T-cell (primary cell): Measurements from ENCODE around the gene PLEKHA3. TPM values are rescaled to one million over a fixed set of nuclear protein-coding genes. Genes with fewer than 3 reads are reported as not detected.

Experiments used
- ATAC-seq, 4 experiments: fragments of 200-7000 bp in 3 of 4; fragments of 150-1000 bp in 1 of 4; cut with Tn5 transposase; replicated peaks in 1 of 4; 1 replicate in 3 of 4; 2 replicates in 1 of 4; pipeline ENCODE4 v1.10.0; 2021; ENCODE audit warnings: moderate library complexity in 3 of 4, mild to moderate bottlenecking in 2 of 4, moderate number of reproducible peaks in 1 of 4
- CTCF ChIA-PET, 2 donors: fragments of 300-600 bp; sonication (Branson Sonifier 250); formaldehyde crosslinking; loops; one replicate each; lab custom pipeline; 2022; ENCODE audit warnings: antibody characterized with exemption in 2 of 2; lab: Charles Lee
- POLR2A ChIA-PET, 2 donors: fragments of 300-600 bp; sonication (Branson Sonifier 250); formaldehyde crosslinking; loops; one replicate each; lab custom pipeline; 2022; ENCODE audit warnings: antibody characterized with exemption in 2 of 2; lab: Charles Lee
- DNase-seq, 35 experiments: peaks; one replicate each; pipeline versions ENCODE4 v3.0.0 to v3.0.0-alpha.2; 2013 to 2023
- H3K27ac ChIP-seq: one replicate; pipeline ENCODE4 v1.5.1; 2013; ENCODE audit warnings: low read length
- H3K27me3 ChIP-seq, 2 experiments: replicated peaks in 1 of 2; 1 replicate in 1 of 2; 2 replicates in 1 of 2; pipeline versions ENCODE4 v1.6.1 to v1.7.0; 2013; ENCODE audit warnings: low read length in 1 of 2, mixed read lengths in 1 of 2; ENCODE audit not compliant: control insufficient read depth in 2 of 2, insufficient read depth in 2 of 2; ENCODE audit errors: extremely low read depth in 1 of 2
- H3K36me3 ChIP-seq, 2 donors: 1 replicate in 1 of 2; 2 replicates in 1 of 2; pipeline versions ENCODE4 v1.6.1 to v1.7.0; 2013; ENCODE audit warnings: low read length in 1 of 2; ENCODE audit not compliant: control insufficient read depth in 2 of 2, insufficient read depth in 1 of 2; ENCODE audit errors: extremely low read depth in 1 of 2
- H3K4me1 ChIP-seq, 2 experiments: 1 replicate in 1 of 2; 2 replicates in 1 of 2; pipeline versions ENCODE4 v1.6.1 to v1.7.0; 2013; ENCODE audit warnings: low read length in 2 of 2, mixed read lengths in 1 of 2; ENCODE audit not compliant: insufficient read depth in 2 of 2, control insufficient read depth in 1 of 2; ENCODE audit errors: extremely low read depth in 1 of 2
- H3K4me3 ChIP-seq, 2 donors: 1 replicate in 1 of 2; 2 replicates in 1 of 2; pipeline versions ENCODE4 v1.5.1 to v1.7.0; 2013; ENCODE audit warnings: mild to moderate bottlenecking in 2 of 2, low read length in 1 of 2, moderate library complexity in 1 of 2; ENCODE audit not compliant: control insufficient read depth in 1 of 2; ENCODE audit errors: extremely low read depth in 1 of 2
- H3K9me3 ChIP-seq: 2 replicates; pipeline ENCODE4 v1.7.0; 2013
- H3K27ac Mint-ChIP-seq, 2 donors: one replicate each; pipeline ENCODE4 v1.8.0; 2020 to 2021; ENCODE audit warnings: mild to moderate bottlenecking in 2 of 2, mixed read lengths in 2 of 2
- H3K27me3 Mint-ChIP-seq, 2 donors: one replicate each; pipeline ENCODE4 v1.8.0; 2021 to 2022; ENCODE audit warnings: mixed read lengths in 2 of 2
- H3K36me3 Mint-ChIP-seq: one replicate; pipeline ENCODE4 v1.8.0; 2021; ENCODE audit warnings: mixed read lengths
- H3K4me1 Mint-ChIP-seq, 3 donors: one replicate each; pipeline ENCODE4 v1.8.0; 2020 to 2022; ENCODE audit warnings: mixed read lengths in 3 of 3, mild to moderate bottlenecking in 1 of 3
- H3K4me3 Mint-ChIP-seq, 3 donors: one replicate each; pipeline ENCODE4 v1.8.0; 2020 to 2022; ENCODE audit warnings: mild to moderate bottlenecking in 3 of 3, mixed read lengths in 3 of 3, moderate library complexity in 3 of 3
- H3K9me3 Mint-ChIP-seq, 3 donors: one replicate each; pipeline ENCODE4 v1.8.0; 2020 to 2022; ENCODE audit warnings: mixed read lengths in 3 of 3
- WGBS: methylation state at CpG from one replicate; pipeline ENCODE4 v1.1.5; 2013; ENCODE audit warnings: missing lambda C conversion rate; ENCODE audit not compliant: insufficient coverage; 5-methylcytosine and 5-hydroxymethylcytosine counted together
- total RNA-seq, 35 experiments: library from RNA in 6 of 35; stranded (reverse) in 6 of 35; fragments of 120-200 nt in 1 of 35; gene quantifications; one replicate each; pipeline versions ENCODE4 v1.2.1 to v1.2.4 and lab custom pipeline; 2013 to 2026

Gene PLEKHA3
- total RNA-seq, 5 donors from 2014 or later (not counting 1 experiment from before 2014, with no cell fraction given) = 21.9 to 28.9 (median 24.8) TPM

DNA sequence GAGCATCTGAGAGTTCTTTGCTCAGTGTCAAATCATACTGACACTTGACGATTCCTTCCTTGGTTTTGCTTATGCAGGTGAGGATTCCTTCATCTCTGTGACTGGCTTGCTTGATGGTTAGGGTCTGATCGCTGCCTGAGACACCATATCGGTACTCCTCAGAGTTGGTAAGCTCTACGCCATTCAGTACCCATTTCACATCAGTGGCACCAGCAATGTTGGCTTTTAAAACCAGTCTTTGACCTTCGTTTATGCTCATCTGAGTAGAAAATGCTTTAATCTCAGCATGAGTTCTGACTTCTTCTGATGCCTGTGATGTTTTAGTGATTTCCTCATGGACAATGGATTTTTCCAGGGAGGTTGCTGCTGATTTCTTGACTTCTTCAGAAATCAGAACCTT, 48.4 kb downstream of the PLEKHA3 start:
- H3K27ac Mint-ChIP-seq = no peak overlapping the region
- Histone ChIP-seq H3K4me1 (peaks cover 3% of the 10 kb centered on the region in 2 experiments), H3K27ac (no peak overlapping the region), H3K9me3 (no peaks in the 10 kb centered on the region), H3K27me3 (no peaks in the 10 kb centered on the region), H3K36me3 (peaks cover 13 to 34% of the 10 kb centered on the region in 2 donors), H3K4me3 (no peak overlapping the region)
- ChIA-PET CTCF (no interaction called here), POLR2A (no interaction called here)
- H3K4me3 Mint-ChIP-seq = no peak overlapping the region
- H3K9me3 Mint-ChIP-seq = no peaks in the 10 kb centered on the region
- ATAC-seq (no peak), DNase-seq (no peak)
- H3K36me3 Mint-ChIP-seq = peaks cover 64% of the 10 kb centered on the region
- H3K27me3 Mint-ChIP-seq = no peaks in the 10 kb centered on the region
- WGBS = 100% methylated on average over 1 of the region's 5 CpGs
- peaks cover 15 to 54% (median 49%) of the 10 kb centered on the region in 3 donors for H3K4me1 Mint-ChIP-seq

DNA sequence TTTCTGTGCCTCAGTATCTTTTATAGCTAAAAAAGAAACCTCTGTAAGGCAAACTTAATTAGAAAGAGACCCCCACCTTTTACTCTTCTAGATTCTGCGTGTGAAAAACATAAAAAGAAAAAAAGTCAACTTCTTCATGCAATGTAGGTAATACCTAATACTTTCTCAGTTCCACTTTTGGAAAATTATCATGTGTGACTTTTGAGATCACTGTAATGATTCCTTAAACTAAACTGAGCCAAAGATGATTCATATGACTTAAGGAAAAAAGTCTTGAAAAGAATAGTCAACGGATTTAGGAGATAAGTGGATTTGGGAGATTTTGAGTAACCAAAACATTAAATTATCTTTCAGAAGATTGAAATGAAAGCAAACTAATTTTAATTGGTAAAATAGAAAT, 48.9 kb downstream of the PLEKHA3 start:
- ATAC-seq (no peak), DNase-seq (no peak)
- H3K4me1 Mint-ChIP-seq = peaks cover 11 to 49% (median 44%) of the 10 kb centered on the region in 3 donors
- no CpG with 5 or more reads among the region's 2 CpGs for WGBS
- Histone ChIP-seq H3K36me3 (peaks cover 13 to 38% of the 10 kb centered on the region in 2 donors), H3K27me3 (no peaks in the 10 kb centered on the region), H3K4me3 (no peak overlapping the region), H3K9me3 (no peaks in the 10 kb centered on the region), H3K27ac (no peak overlapping the region), H3K4me1 (peaks cover 0 to 3% of the 10 kb centered on the region in 2 experiments)
- H3K9me3 Mint-ChIP-seq = peaks cover 0 to 5% (median 0%) of the 10 kb centered on the region in 3 donors
- peaks cover 69% of the 10 kb centered on the region for H3K36me3 Mint-ChIP-seq
- no peaks in the 10 kb centered on the region for H3K27me3 Mint-ChIP-seq
- ChIA-PET CTCF (no interaction called here), POLR2A (no interaction called here)
- no peak overlapping the region for H3K27ac Mint-ChIP-seq
- no peak overlapping the region for H3K4me3 Mint-ChIP-seq

DNA sequence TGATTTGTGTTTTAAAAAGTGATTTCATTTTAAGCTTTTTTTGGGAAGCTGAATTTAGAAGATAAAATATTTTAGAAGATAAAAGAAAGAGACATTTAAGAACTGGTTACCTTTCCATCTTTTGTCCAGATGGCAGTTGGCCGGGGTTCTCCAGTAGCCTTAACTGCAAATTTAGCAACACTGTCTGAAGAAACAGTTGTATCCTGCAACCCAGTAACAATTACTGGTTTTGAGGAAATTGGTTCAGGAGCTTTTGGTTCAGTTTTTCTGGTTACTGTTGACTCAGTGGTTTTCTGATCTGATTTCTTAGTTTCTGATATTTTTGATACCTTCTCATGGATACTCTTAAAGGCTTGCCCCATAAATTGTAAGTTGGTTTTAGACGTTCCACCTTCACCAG, 49.9 kb downstream of the PLEKHA3 start:
- CTCF ChIA-PET = interaction anchor here in 1 of 2 donors (0.5 kb wide), 1 partner anchor 135 kb away, joined by 15 read pairs; no protein-coding TSS in a partner anchor
- H3K4me1 Mint-ChIP-seq = peaks cover 11 to 43% (median 38%) of the 10 kb centered on the region in 3 donors
- no CpG with 5 or more reads among the region's 2 CpGs for WGBS
- H3K4me3 ChIP-seq = no peak overlapping the region
- DNase-seq = no peak
- H3K36me3 ChIP-seq = peaks cover 13 to 46% of the 10 kb centered on the region in 2 donors
- ATAC-seq = no peak
- H3K27ac Mint-ChIP-seq = peak overlapping the region in 1 of 2 donors; percentile 7
- no peaks in the 10 kb centered on the region for H3K4me1 ChIP-seq
- peaks cover 0 to 9% (median 0%) of the 10 kb centered on the region in 3 donors for H3K9me3 Mint-ChIP-seq
- POLR2A ChIA-PET = no interaction called here
- H3K9me3 ChIP-seq = no peaks in the 10 kb centered on the region
- H3K27ac ChIP-seq = no peak overlapping the region
- peaks cover 79% of the 10 kb centered on the region for H3K36me3 Mint-ChIP-seq
- no peak overlapping the region for H3K4me3 Mint-ChIP-seq
- no peaks in the 10 kb centered on the region for H3K27me3 ChIP-seq
- no peaks in the 10 kb centered on the region for H3K27me3 Mint-ChIP-seq

DNA sequence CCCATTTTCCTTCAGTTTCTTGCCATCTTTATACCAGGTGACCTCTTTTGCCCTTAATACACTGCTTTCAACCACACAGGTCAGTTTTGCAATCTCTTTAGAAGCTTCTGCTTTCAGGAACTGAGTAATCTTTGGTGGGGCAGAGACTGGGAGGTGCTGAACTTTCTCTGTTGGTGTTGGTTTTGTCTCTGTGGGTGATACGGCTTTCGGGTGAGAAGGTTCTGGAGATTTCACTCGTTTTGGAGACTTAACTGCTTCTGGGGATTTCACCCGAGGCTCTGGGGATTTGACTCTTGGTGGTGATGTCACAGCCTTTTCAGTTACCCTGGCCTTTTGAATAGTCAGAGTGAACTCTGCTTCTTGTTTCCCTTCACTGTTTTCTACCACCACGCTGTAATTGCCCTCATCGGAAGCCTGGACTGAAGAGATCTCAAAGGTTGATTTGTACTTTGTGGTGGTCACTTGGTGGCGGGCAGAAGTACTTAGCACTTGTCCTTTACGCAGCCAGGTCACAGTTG, 50.4 kb downstream of the PLEKHA3 start:
- H3K27ac ChIP-seq = no peak overlapping the region
- H3K27me3 Mint-ChIP-seq = no peaks in the 10 kb centered on the region
- H3K4me1 Mint-ChIP-seq = peaks cover 9 to 39% (median 34%) of the 10 kb centered on the region in 3 donors
- H3K4me3 Mint-ChIP-seq = no peak overlapping the region
- ATAC-seq (no peak), DNase-seq (no peak)
- peaks cover 81% of the 10 kb centered on the region for H3K36me3 Mint-ChIP-seq
- H3K9me3 Mint-ChIP-seq = peaks cover 0 to 9% (median 0%) of the 10 kb centered on the region in 3 donors
- no peak overlapping the region for H3K4me3 ChIP-seq
- ChIA-PET CTCF (no interaction called here), POLR2A (no interaction called here)
- H3K36me3 ChIP-seq = peaks cover 13 to 50% of the 10 kb centered on the region in 2 donors
- no peaks in the 10 kb centered on the region for H3K27me3 ChIP-seq
- H3K9me3 ChIP-seq = no peaks in the 10 kb centered on the region
- no peaks in the 10 kb centered on the region for H3K4me1 ChIP-seq
- WGBS = 63% methylated on average over 4 of the region's 8 CpGs
- H3K27ac Mint-ChIP-seq = peak overlapping the region in 1 of 2 donors; percentile 7

DNA sequence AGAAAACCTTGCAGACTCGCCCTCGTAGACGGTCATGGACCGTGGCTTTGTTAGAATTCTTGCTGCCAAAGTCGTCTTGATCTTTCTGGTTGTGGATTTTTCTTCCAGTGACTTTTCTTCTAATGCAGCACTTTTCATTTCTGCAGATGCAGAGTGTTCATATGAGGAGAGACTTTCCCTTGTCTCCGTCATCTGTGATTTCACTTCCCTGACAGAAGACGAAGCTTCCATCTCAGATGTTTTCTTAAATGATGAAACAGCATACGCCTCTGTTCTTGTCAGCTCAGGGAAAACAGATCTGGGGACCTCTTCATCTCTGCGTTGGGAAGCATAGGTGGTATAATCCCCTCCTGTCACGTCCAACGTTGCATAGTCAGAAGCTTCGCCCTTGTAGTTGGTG, 50.9 kb downstream of the PLEKHA3 start:
- Mint-ChIP-seq H3K36me3 (peaks cover 80% of the 10 kb centered on the region), H3K4me3 (no peak overlapping the region), H3K4me1 (peaks cover 7 to 34% (median 29%) of the 10 kb centered on the region in 3 donors), H3K9me3 (peaks cover 0 to 9% (median 0%) of the 10 kb centered on the region in 3 donors), H3K27me3 (no peaks in the 10 kb centered on the region), H3K27ac (peak overlapping the region in 1 of 2 donors; percentile 30)
- Histone ChIP-seq H3K4me3 (no peak overlapping the region), H3K27me3 (no peaks in the 10 kb centered on the region), H3K36me3 (peaks cover 13 to 54% of the 10 kb centered on the region in 2 donors), H3K4me1 (no peaks in the 10 kb centered on the region), H3K9me3 (no peaks in the 10 kb centered on the region), H3K27ac (no peak overlapping the region)
- DNase-seq (no peak), ATAC-seq (no peak)
- WGBS = 93% methylated on average over 11 of the region's 12 CpGs
- CTCF ChIA-PET = interaction anchor here in 1 of 2 donors (1.2 kb wide), 1 partner anchor 13 kb away, joined by 3 read pairs; no protein-coding TSS in a partner anchor
- POLR2A ChIA-PET = no interaction called here

DNA sequence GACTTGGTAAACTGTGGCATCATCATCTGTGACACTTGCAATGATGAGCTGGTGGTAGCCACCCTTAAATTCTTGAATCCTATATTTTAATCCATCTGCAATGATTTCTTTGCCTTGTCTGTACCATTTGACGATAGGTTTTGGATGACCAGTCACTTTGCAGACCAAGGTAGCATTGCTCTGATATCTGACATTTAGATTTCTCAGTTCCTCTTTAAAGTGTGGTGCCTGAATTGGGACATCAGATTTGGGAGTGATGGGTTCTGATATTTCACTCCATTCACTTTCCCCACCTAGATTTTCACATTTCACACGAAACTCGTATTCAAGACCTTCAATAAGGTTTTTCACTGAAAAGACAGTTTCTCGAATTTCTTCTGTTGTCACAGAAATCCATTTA, 55.8 kb downstream of the PLEKHA3 start:
- Histone ChIP-seq H3K36me3 (peaks cover 13 to 84% of the 10 kb centered on the region in 2 donors), H3K9me3 (no peaks in the 10 kb centered on the region), H3K4me1 (no peaks in the 10 kb centered on the region), H3K27me3 (no peaks in the 10 kb centered on the region), H3K27ac (no peak overlapping the region), H3K4me3 (no peak overlapping the region)
- no peak for DNase-seq
- Mint-ChIP-seq H3K4me1 (peaks cover 0 to 2% (median 2%) of the 10 kb centered on the region in 3 donors), H3K27ac (no peak overlapping the region), H3K36me3 (peaks cover 88% of the 10 kb centered on the region), H3K9me3 (peaks cover 0 to 9% (median 0%) of the 10 kb centered on the region in 3 donors), H3K4me3 (no peak overlapping the region), H3K27me3 (no peaks in the 10 kb centered on the region)
- ChIA-PET POLR2A (no interaction called here), CTCF (no interaction called here)
- WGBS = no CpG with 5 or more reads among the region's 4 CpGs
- no peak for ATAC-seq
